ENCODE results near the gene ARHGEF2. TPM values are rescaled to one million over a fixed set of nuclear protein-coding genes. Genes with fewer than 3 reads are reported as not detected.

Gene ARHGEF2
- total and polyA plus RNA-seq, 2 of the 13 experiments (the other 11 are each of a cell fraction or from before 2014, with no cell fraction given), result 16.1 to 32.1 TPM

GRCh38 chr1:155934097-155934935, 44.0 kb downstream of the ARHGEF2 start, which contains the start of gene KHDC4 (continued):
- TF ChIP-seq KDM2A (CRISPR knock-in tag; IDR thresholded peaks at IDR 0.05; ENCODE audit: borderline replicate concordance, low read depth) (peak; percentile 92), ZSCAN20 (CRISPR knock-in tag; IDR thresholded peaks at IDR 0.05; ENCODE audit: borderline replicate concordance) (no peak), ZNF891 (CRISPR knock-in tag; IDR thresholded peaks at IDR 0.05) (no peak; the same call in 1 of the 2 replicates), ZNF256 (CRISPR knock-in tag; conservative IDR thresholded peaks at IDR 0.05) (no peak), KLF13 (CRISPR knock-in tag; IDR thresholded peaks at IDR 0.05) (no peak), GTF3A (CRISPR knock-in tag; conservative IDR thresholded peaks at IDR 0.05) (no peak), NBN (conservative IDR thresholded peaks at IDR 0.05) (no peak), ZBTB46 (CRISPR knock-in tag; IDR thresholded peaks at IDR 0.05; ENCODE audit: borderline replicate concordance) (no peak), ZNF83 (CRISPR knock-in tag; IDR thresholded peaks at IDR 0.05; ENCODE audit: borderline replicate concordance) (0 out of 2 replicates have a peak, but pooled peaks have one; percentile 20), TCF7L2 (IDR thresholded peaks at IDR 0.05; ENCODE audit: low read depth, low read length) (no peak), CSRNP1 (CRISPR knock-in tag; IDR thresholded peaks at IDR 0.05) (0 out of 2 replicates have a peak, but pooled peaks have one; percentile 74), MBNL3 (CRISPR knock-in tag; conservative IDR thresholded peaks at IDR 0.05) (no peak), FLYWCH1 (CRISPR knock-in tag; IDR thresholded peaks at IDR 0.05) (no peak), ZNF451 (CRISPR knock-in tag; IDR thresholded peaks at IDR 0.05) (no peak), ZEB1 (IDR thresholded peaks at IDR 0.05; ENCODE audit: insufficient replicate concordance, low read depth) (no peak), ZNF563 (CRISPR knock-in tag; IDR thresholded peaks at IDR 0.05) (peak; percentile 75; the same call in 1 of the 2 replicates), TBL1XR1 (IDR thresholded peaks at IDR 0.05; ENCODE audit: borderline replicate concordance, low read length, partially characterized antibody) (peak; percentile 11), ZNF547 (CRISPR knock-in tag; IDR thresholded peaks at IDR 0.05) (peak; percentile 10; the same call in 1 of the 2 replicates), RORA (CRISPR knock-in tag; IDR thresholded peaks at IDR 0.05) (no peak), ARID4A (CRISPR knock-in tag; IDR thresholded peaks at IDR 0.05; ENCODE audit: borderline replicate concordance) (peak; percentile 93)

Measured in HepG2 (cell line).